HG03064 (cell line): Measurements from ENCODE around the gene TLR9.
"Not testable (repeated sequence)": the region's sequence is repeated elsewhere in the genome, so short reads cannot be mapped to it uniquely, and the experiment has no call there.

Source experiments
- ATAC-seq: cut with Tn5 transposase; IDR thresholded peaks from one replicate; pipeline ENCODE4 v1.9.1; 2021; ENCODE audit warnings: low read depth; ENCODE audit not compliant: unreplicated experiment

TLR9 gene

GRCh38 chr3:52225452-52226228 lies at the start of gene TLR9:
TSS of gene TLR9 (minus strand) at chr3:52225645. CDS start at chr3:52225529, 116 bp downstream.
- peak; percentile 62 for ATAC-seq

- not testable (repeated sequence) for ATAC-seq
These were observed 49.3 kb upstream of the TLR9 start for GRCh38 chr3:52274781-52275180.

- no peak for ATAC-seq
These were observed 47.4 kb upstream of the TLR9 start for GRCh38 chr3:52272831-52273230.

- ATAC-seq = not testable (repeated sequence)
These were observed 46.7 kb upstream of the TLR9 start for GRCh38 chr3:52272172-52272571.

GRCh38 chr3:52270252-52270754 lies 44.9 kb upstream of the TLR9 start:
- ATAC-seq = no peak

GRCh38 chr3:52269776-52270175 lies 44.3 kb upstream of the TLR9 start:
- ATAC-seq = no peak

GRCh38 chr3:52268036-52268435 lies 42.6 kb upstream of the TLR9 start:
- no peak for ATAC-seq

- no peak for ATAC-seq
These were observed 39.9 kb upstream of the TLR9 start for GRCh38 chr3:52265387-52265786.

- ATAC-seq = no peak
These were observed 37.0 kb upstream of the TLR9 start for GRCh38 chr3:52262447-52262846.

- no peak for ATAC-seq
These were observed 34.0 kb upstream of the TLR9 start for GRCh38 chr3:52259448-52259847.

GRCh38 chr3:52259035-52259434 lies 33.6 kb upstream of the TLR9 start:
- ATAC-seq = no peak

GRCh38 chr3:52257911-52258310 lies 32.5 kb upstream of the TLR9 start:
- ATAC-seq = no peak

GRCh38 chr3:52256622-52257021 lies 31.2 kb upstream of the TLR9 start:
- no peak for ATAC-seq

GRCh38 chr3:52256159-52256558 lies 30.7 kb upstream of the TLR9 start:
- no peak for ATAC-seq

GRCh38 chr3:52254608-52255007 lies 29.2 kb upstream of the TLR9 start:
- no peak for ATAC-seq

- ATAC-seq = peak; percentile 93
These were observed 28.2 kb upstream of the TLR9 start for GRCh38 chr3:52253314-52254304.

GRCh38 chr3:52250122-52250521 lies 24.7 kb upstream of the TLR9 start:
- no peak for ATAC-seq

- no peak for ATAC-seq
These were observed 24.2 kb upstream of the TLR9 start for GRCh38 chr3:52249683-52250082.

GRCh38 chr3:52248816-52249547 lies 23.5 kb upstream of the TLR9 start:
- ATAC-seq = no peak

GRCh38 chr3:52248165-52248541 lies 22.7 kb upstream of the TLR9 start:
- no peak for ATAC-seq
